ENCODE results near the gene TUT4.

Gene TUT4

GRCh38 chr1:52574594-52574993 is 21.7 kb upstream of the TUT4 start:
- DNase-seq (ENCODE audit: low read depth): peak; percentile 22

GRCh38 chr1:52572387-52572786 is 19.5 kb upstream of the TUT4 start:
- no peak for DNase-seq (ENCODE audit: low read depth)

GRCh38 chr1:52571783-52572182 is 18.9 kb upstream of the TUT4 start:
- no peak for DNase-seq (ENCODE audit: low read depth)

- no peak for DNase-seq (ENCODE audit: low read depth)
Observed at GRCh38 chr1:52569449-52570210, 16.7 kb upstream of the TUT4 start.

- DNase-seq (ENCODE audit: low read depth): no peak
Observed at GRCh38 chr1:52567943-52568342, 15.1 kb upstream of the TUT4 start.

GRCh38 chr1:52562766-52563165 is 9.9 kb upstream of the TUT4 start:
- no peak for DNase-seq (ENCODE audit: low read depth)

GRCh38 chr1:52559875-52560274 is 7.0 kb upstream of the TUT4 start:
- DNase-seq (ENCODE audit: low read depth): no peak

GRCh38 chr1:52558941-52559340 is 6.0 kb upstream of the TUT4 start:
- no peak for DNase-seq (ENCODE audit: low read depth)

GRCh38 chr1:52556641-52557360 is 3.9 kb upstream of the TUT4 start:
- DNase-seq (ENCODE audit: low read depth): no peak

GRCh38 chr1:52554756-52555155 is 1.9 kb upstream of the TUT4 start:
- no peak for DNase-seq (ENCODE audit: low read depth)

GRCh38 chr1:52554267-52554640 is 1.4 kb upstream of the TUT4 start:
- no peak for DNase-seq (ENCODE audit: low read depth)

- DNase-seq (ENCODE audit: low read depth): peak; percentile 51
Observed at GRCh38 chr1:52553362-52554266, 722 bp upstream of the TUT4 start.

GRCh38 chr1:52552236-52552504 is 722 bp downstream of the TUT4 start:
- DNase-seq (ENCODE audit: low read depth): peak; percentile 20

- peak; percentile 31 for DNase-seq (ENCODE audit: low read depth)
Observed at GRCh38 chr1:52551507-52552235, 1.2 kb downstream of the TUT4 start.

GRCh38 chr1:52550447-52550846 is 2.4 kb downstream of the TUT4 start:
- DNase-seq (ENCODE audit: low read depth): no peak

GRCh38 chr1:52549267-52549666 is 3.6 kb downstream of the TUT4 start:
- no peak for DNase-seq (ENCODE audit: low read depth)

GRCh38 chr1:52546852-52547251 is 6.0 kb downstream of the TUT4 start:
- no peak for DNase-seq (ENCODE audit: low read depth)

GRCh38 chr1:52544665-52545525 is 8.0 kb downstream of the TUT4 start:
- DNase-seq (ENCODE audit: low read depth): no peak

- no peak for DNase-seq (ENCODE audit: low read depth)
Observed at GRCh38 chr1:52542085-52542688, 10.7 kb downstream of the TUT4 start.

- DNase-seq (ENCODE audit: low read depth): no peak
Observed at GRCh38 chr1:52534928-52535764, 17.7 kb downstream of the TUT4 start.

Measured in HS-27A (cell line).